GM12801 (cell line): ENCODE results near the gene TMEM74B.

Experiments used
- CTCF ChIP-seq: IDR thresholded peaks from one replicate; pipeline ENCODE4 v1.5.1; 2011; ENCODE audit warnings: control low read depth; ENCODE audit not compliant: insufficient read length; ENCODE audit errors: extremely low read depth

TMEM74B gene

DNA sequence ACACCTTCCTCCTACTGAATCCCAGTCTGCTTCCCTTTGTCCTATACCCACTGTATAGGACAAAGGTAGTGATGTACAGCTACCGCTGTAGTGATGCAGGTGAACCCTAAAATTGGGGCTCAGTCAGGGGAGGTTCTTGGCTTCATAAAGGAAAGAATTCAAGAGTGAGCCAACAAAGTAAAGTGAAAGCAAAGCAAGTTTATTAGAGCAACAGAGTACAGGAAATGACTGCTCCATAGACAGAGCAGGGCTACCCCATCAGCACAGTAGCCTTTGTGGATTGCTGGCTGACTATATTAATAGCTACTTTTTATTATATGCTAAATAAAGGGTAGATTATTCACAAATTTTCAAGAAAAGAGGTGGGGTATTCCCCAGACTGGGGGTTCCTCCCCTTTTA lies 15.2 kb upstream of the TMEM74B start:
- no peak for TF ChIP-seq CTCF

GRCh38 chr20:1199212-1199873 lies 14.6 kb upstream of the TMEM74B start:
- no peak for TF ChIP-seq CTCF

DNA sequence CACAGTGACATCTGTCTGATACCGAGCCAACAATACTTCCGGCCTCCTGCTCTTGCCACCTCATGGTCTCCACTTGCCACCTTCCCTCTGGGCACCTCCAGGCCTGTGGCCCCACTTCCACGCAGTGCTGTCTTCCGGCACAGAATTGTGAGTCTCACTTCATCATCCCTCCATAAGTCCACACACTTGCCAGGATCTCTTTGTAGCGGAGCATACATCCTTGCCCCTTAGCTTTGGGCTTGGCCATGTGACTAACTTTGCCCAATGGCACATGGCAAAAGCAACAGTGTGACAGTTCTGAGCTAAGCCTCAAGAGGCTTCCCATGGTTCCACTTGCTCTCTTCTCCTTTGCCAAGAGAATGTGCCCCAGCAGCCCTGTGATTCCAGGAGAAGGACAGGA lies 14.0 kb upstream of the TMEM74B start:
- no peak for TF ChIP-seq CTCF

GRCh38 chr20:1197801-1198200 lies 13.0 kb upstream of the TMEM74B start:
- TF ChIP-seq CTCF, result no peak

- TF ChIP-seq CTCF, result no peak
These were observed 11.9 kb upstream of the TMEM74B start for GRCh38 chr20:1196634-1197033.

- no peak for TF ChIP-seq CTCF
These were observed 10.4 kb upstream of the TMEM74B start for GRCh38 chr20:1195226-1195625.

DNA sequence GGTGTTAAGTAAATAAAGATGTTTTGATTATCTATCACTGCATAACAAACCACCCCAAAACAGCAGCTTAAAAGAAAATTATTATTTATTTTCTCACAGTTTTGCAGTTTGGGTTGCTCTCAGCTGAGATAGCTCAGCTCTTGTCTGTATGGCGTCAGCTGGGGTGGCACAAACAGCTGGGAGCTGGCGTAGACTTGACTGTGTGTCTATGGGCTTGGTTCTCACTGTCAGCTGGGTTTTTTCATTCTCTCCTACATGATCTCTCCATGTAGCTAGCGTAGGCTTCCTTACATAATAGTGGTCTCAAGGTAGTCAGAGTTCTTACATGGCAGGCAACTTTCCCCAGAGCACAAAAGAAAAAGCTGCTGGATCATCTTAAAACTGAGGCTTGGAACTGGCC lies 6.5 kb upstream of the TMEM74B start:
- TF ChIP-seq CTCF, result no peak
